ENCODE measurements around the gene CLDN5. TPM values are rescaled to one million over a fixed set of nuclear protein-coding genes. Genes with fewer than 3 reads are reported as not detected.

The CLDN5 gene
- polyA plus RNA-seq, 1 donor from 2014 or later: 0.66 TPM

DNA sequence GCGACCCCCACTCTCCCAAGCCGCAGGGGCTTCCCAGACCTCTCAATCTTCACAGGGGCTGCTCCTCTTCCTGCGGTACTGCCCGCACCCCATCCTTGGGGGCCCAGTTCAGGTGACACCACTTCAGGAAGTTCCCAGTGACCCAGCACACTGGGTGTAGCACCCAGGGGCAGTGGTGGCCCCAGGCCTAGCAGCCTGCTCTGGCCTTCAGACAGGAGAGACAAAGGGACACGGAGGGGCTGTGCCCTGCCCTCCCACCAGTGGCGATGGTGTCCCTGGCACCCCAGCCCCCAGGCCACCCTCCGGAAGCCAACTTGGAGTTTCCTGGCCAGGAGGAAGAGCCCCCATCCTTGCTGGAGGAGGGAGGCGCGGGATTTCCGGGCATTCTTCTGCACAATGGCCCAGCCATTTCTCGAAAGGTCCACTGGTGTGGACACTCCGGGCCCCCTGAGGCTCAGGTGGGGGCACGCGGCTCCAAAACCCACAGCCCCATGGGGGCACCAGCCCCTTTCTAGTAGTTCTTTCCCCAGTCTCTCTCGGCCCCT, 978 bp upstream of the CLDN5 start:
- H2AFZ ChIP-seq (ENCODE audit: low read depth, low read length): no peak overlapping the region
- peaks cover 45% of the 10 kb centered on the region for H3K27me3 ChIP-seq (ENCODE audit: insufficient read depth, low read depth, low read length)
- TF ChIP-seq, protein P1, sequence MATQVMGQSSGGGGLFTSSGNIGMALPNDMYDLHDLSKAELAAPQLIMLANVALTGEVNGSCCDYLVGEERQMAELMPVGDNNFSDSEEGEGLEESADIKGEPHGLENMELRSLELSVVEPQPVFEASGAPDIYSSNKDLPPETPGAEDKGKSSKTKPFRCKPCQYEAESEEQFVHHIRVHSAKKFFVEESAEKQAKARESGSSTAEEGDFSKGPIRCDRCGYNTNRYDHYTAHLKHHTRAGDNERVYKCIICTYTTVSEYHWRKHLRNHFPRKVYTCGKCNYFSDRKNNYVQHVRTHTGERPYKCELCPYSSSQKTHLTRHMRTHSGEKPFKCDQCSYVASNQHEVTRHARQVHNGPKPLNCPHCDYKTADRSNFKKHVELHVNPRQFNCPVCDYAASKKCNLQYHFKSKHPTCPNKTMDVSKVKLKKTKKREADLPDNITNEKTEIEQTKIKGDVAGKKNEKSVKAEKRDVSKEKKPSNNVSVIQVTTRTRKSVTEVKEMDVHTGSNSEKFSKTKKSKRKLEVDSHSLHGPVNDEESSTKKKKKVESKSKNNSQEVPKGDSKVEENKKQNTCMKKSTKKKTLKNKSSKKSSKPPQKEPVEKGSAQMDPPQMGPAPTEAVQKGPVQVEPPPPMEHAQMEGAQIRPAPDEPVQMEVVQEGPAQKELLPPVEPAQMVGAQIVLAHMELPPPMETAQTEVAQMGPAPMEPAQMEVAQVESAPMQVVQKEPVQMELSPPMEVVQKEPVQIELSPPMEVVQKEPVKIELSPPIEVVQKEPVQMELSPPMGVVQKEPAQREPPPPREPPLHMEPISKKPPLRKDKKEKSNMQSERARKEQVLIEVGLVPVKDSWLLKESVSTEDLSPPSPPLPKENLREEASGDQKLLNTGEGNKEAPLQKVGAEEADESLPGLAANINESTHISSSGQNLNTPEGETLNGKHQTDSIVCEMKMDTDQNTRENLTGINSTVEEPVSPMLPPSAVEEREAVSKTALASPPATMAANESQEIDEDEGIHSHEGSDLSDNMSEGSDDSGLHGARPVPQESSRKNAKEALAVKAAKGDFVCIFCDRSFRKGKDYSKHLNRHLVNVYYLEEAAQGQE (IDR thresholded peaks at IDR 0.05; ENCODE audit: borderline replicate concordance): no peak
- TF ChIP-seq POLR2AphosphoS5 (IDR thresholded peaks at IDR 0.05) (no peak), TAF1 (IDR thresholded peaks at IDR 0.05; ENCODE audit: low read depth) (no peak), RAD21 (conservative IDR thresholded peaks at IDR 0.05) (no peak)
- no peak overlapping the region for H3K4me3 ChIP-seq (ENCODE audit: low read length)
- no peaks in the 10 kb centered on the region for H3K9me3 ChIP-seq (ENCODE audit: low read length)
- no peak overlapping the region for H3K27ac ChIP-seq (ENCODE audit: low read length)
- H3K9ac ChIP-seq (ENCODE audit: low read length): no peak overlapping the region
- H4K20me1 ChIP-seq (ENCODE audit: insufficient read depth): no peaks in the 10 kb centered on the region
- no peak overlapping the region for H3K4me2 ChIP-seq (ENCODE audit: low read length)
- no peaks in the 10 kb centered on the region for H3F3A ChIP-seq (ENCODE audit: insufficient read depth, low read length, poor library complexity, severe bottlenecking)
- no peaks in the 10 kb centered on the region for H3K9me2 ChIP-seq (ENCODE audit: insufficient read depth, low read length)
- no peaks in the 10 kb centered on the region for H3K36me3 ChIP-seq (ENCODE audit: insufficient read depth, low read length)
- no peaks in the 10 kb centered on the region for H3K79me2 ChIP-seq (replicated peaks; ENCODE audit: insufficient read depth, low read length)

DNA sequence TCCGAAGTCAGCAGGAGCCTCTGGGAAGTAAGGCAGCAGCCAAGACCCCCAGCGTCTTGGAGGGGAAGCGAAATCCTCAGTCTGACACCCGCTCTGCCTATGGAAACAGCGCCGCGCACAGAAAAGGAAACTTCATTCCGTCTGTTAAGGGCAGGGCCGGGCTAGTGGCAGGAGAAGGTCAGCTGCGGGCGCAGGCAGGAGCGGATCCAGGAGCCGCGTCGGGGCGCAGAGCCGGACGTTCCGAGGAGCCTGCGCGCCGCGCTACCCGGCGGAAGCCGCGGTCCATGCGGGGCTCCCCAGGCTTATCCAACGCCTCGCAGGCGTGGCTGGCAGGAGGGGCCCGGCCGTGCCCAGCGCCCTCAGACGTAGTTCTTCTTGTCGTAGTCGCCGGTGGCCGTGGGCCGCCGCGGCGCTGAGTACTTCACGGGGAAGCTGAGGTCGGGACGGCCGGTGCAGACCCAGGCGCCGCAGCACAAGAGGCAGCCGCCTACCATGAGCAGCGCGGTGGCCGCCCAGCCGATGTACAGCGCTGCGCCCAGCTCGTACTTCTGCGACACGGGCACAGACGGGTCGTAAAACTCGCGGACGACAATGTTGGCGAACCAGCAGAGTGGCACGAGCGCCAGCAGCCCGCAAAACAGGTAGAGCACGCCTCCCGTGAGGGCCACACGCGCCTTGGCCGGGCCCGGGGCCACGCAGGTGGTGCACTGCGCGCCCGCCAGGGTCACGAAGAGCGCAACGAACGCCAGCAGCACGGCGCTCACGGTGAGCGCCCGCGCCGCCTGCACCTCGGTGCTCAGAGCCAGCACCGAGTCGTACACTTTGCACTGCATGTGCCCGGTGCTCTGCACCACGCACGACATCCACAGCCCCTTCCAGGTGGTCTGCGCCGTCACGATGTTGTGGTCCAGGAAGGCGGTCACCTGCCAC, 705 bp downstream of the CLDN5 start:
- no peaks in the 10 kb centered on the region for H3K36me3 ChIP-seq (ENCODE audit: insufficient read depth, low read length)
- no peaks in the 10 kb centered on the region for H4K20me1 ChIP-seq (ENCODE audit: insufficient read depth)
- no peaks in the 10 kb centered on the region for H3K9me3 ChIP-seq (ENCODE audit: low read length)
- peak overlapping the region; percentile 67 for H3K4me3 ChIP-seq (ENCODE audit: low read length)
- no peak overlapping the region for H3K27ac ChIP-seq (ENCODE audit: low read length)
- no peak overlapping the region for H3K9ac ChIP-seq (ENCODE audit: low read length)
- H3F3A ChIP-seq (ENCODE audit: insufficient read depth, low read length, poor library complexity, severe bottlenecking): no peaks in the 10 kb centered on the region
- H3K27me3 ChIP-seq (ENCODE audit: insufficient read depth, low read depth, low read length): peaks cover 45% of the 10 kb centered on the region
- no peak overlapping the region for H3K4me2 ChIP-seq (ENCODE audit: low read length)
- no peaks in the 10 kb centered on the region for H3K9me2 ChIP-seq (ENCODE audit: insufficient read depth, low read length)
- peak overlapping the region; percentile 2 for H2AFZ ChIP-seq (ENCODE audit: low read depth, low read length)
- TF ChIP-seq, protein P2, sequence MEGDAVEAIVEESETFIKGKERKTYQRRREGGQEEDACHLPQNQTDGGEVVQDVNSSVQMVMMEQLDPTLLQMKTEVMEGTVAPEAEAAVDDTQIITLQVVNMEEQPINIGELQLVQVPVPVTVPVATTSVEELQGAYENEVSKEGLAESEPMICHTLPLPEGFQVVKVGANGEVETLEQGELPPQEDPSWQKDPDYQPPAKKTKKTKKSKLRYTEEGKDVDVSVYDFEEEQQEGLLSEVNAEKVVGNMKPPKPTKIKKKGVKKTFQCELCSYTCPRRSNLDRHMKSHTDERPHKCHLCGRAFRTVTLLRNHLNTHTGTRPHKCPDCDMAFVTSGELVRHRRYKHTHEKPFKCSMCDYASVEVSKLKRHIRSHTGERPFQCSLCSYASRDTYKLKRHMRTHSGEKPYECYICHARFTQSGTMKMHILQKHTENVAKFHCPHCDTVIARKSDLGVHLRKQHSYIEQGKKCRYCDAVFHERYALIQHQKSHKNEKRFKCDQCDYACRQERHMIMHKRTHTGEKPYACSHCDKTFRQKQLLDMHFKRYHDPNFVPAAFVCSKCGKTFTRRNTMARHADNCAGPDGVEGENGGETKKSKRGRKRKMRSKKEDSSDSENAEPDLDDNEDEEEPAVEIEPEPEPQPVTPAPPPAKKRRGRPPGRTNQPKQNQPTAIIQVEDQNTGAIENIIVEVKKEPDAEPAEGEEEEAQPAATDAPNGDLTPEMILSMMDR (IDR thresholded peaks at IDR 0.05; ENCODE audit: poor library complexity, severe bottlenecking): peak; percentile 38
- TF ChIP-seq, protein P1 (IDR thresholded peaks at IDR 0.05; ENCODE audit: borderline replicate concordance): no peak
- TF ChIP-seq POLR2AphosphoS5 (IDR thresholded peaks at IDR 0.05) (peak; percentile 16), SMC3 (conservative IDR thresholded peaks at IDR 0.05; ENCODE audit: poor library complexity) (no peak), EP300 (conservative IDR thresholded peaks at IDR 0.05; ENCODE audit: poor library complexity, severe bottlenecking) (no peak), EZH2 (IDR thresholded peaks at IDR 0.05; ENCODE audit: borderline replicate concordance, insufficient read depth, low read length, poor library complexity, severe bottlenecking) (peak; percentile 84), TAF1 (IDR thresholded peaks at IDR 0.05; ENCODE audit: low read depth) (no peak), MXI1 (conservative IDR thresholded peaks at IDR 0.05; ENCODE audit: poor library complexity, severe bottlenecking) (peak; percentile 41), RAD21 (conservative IDR thresholded peaks at IDR 0.05) (no peak)
- H3K79me2 ChIP-seq (replicated peaks; ENCODE audit: insufficient read depth, low read length): no peaks in the 10 kb centered on the region
